HepG2 (cell line): ENCODE measurements around the gene CAMTA2. TPM values are rescaled to one million over a fixed set of nuclear protein-coding genes. Genes with fewer than 3 reads are reported as not detected.

Experiments used
- ATAC-seq: fragments of 200-7000 bp; cut with Tn5 transposase; 3 replicates; pipeline ENCODE4 v1.9.1; 2020; ENCODE audit warnings: mild to moderate bottlenecking, moderate library complexity
- BruUV-seq: library from RNA; stranded (reverse); fragments of 400-500 nt; replicated peaks from 2 replicates; lab custom pipeline; 2021; lab: Mats Ljungman, UMichigan
- CTCF ChIA-PET: fragments of 300-600 bp; formaldehyde crosslinking; extraction: SDS; loops from one replicate; lab custom pipeline; 2021; ENCODE audit warnings: low total read pairs, inconsistent platforms, low intra/inter-chr PET ratio; lab: Yijun Ruan, JAX
- POLR2A ChIA-PET: fragments of 350-600 bp; sonication (Branson Sonifier 250); formaldehyde crosslinking; loops from one replicate; lab custom pipeline; 2020; ENCODE audit warnings: antibody characterized with exemption, inconsistent platforms; lab: Yijun Ruan, JAX
- DNase-seq: peaks from one replicate; pipeline ENCODE4 v3.0.0-alpha.2; 2015; ENCODE audit warnings: low spot score
- FAIRE-seq: peaks from 3 replicates; lab custom pipeline; 2011; peaks lifted over from hg19 to GRCh38; lab: Jason Lieb, UNC
- H2AFZ ChIP-seq: one replicate; pipeline ENCODE4 v1.6.1; 2011; ENCODE audit warnings: low read length, inconsistent platforms
- H3K27ac ChIP-seq: fragments of 300-600 bp; 3 replicates; pipeline ENCODE4 v1.8.0; 2011; ENCODE audit warnings: mixed run types, mild to moderate bottlenecking, mixed read lengths, low read length, inconsistent platforms; ENCODE audit not compliant: insufficient read depth; ENCODE audit errors: extremely low read length
- H3K27me3 ChIP-seq, 2 experiments: fragments of 200-600 bp in 1 of 2; 2 replicates in 1 of 2; 3 replicates in 1 of 2; pipeline versions ENCODE4 v1.6.0 to v1.8.0; 2011; ENCODE audit warnings: low read length in 2 of 2, mild to moderate bottlenecking in 2 of 2, moderate library complexity in 2 of 2, inconsistent platforms in 1 of 2; ENCODE audit not compliant: insufficient read depth in 2 of 2, control insufficient read depth in 1 of 2
- H3K36me3 ChIP-seq, 2 experiments: fragments of 200-600 bp in 1 of 2; replicated peaks in 1 of 2; 2 replicates in 1 of 2; 3 replicates in 1 of 2; pipeline versions ENCODE4 v1.5.1 to v1.8.0; 2011; ENCODE audit warnings: low read length in 2 of 2, inconsistent platforms in 1 of 2; ENCODE audit not compliant: insufficient read depth in 2 of 2, control insufficient read depth in 1 of 2
- H3K4me1 ChIP-seq: 2 replicates; pipeline ENCODE4 v1.5.1; 2012; ENCODE audit warnings: low read length, inconsistent platforms; ENCODE audit not compliant: insufficient read depth
- H3K4me2 ChIP-seq: 2 replicates; pipeline ENCODE4 v1.6.0; 2011; ENCODE audit warnings: low read depth, low read length, inconsistent platforms
- H3K4me3 ChIP-seq, 3 experiments: fragments of 200-600 bp in 1 of 3; sonication (generic), shearing (Covaris generic) in 1 of 3; replicated peaks in 1 of 3; 2 replicates each; pipeline ENCODE4 v1.5.1; 2011 to 2016; ENCODE audit warnings: low read length in 3 of 3, inconsistent platforms in 2 of 3, low read depth in 2 of 3, mild to moderate bottlenecking in 2 of 3, control low read depth in 1 of 3, mixed read lengths in 1 of 3; ENCODE audit not compliant: insufficient read depth in 1 of 3
- H3K79me2 ChIP-seq: one replicate; pipeline ENCODE4 v1.6.1; 2011; ENCODE audit warnings: low read length, inconsistent platforms; ENCODE audit not compliant: insufficient read depth
- H3K9ac ChIP-seq: 2 replicates; pipeline ENCODE4 v1.6.0; 2011; ENCODE audit warnings: mild to moderate bottlenecking, low read depth, low read length, inconsistent platforms; ENCODE audit not compliant: insufficient read depth
- H3K9me3 ChIP-seq: 2 replicates; pipeline ENCODE4 v1.5.1; 2012; ENCODE audit warnings: mild to moderate bottlenecking, low read length
- H4K20me1 ChIP-seq: 2 replicates; pipeline ENCODE4 v1.6.0; 2011; ENCODE audit warnings: inconsistent platforms, mild to moderate bottlenecking, low read length, moderate library complexity; ENCODE audit not compliant: insufficient read depth
- AHDC1 ChIP-seq: sonication (generic); formaldehyde crosslinking; IDR thresholded peaks from 2 replicates; pipeline ENCODE4 v1.5.1; 2020; ENCODE audit warnings: mild to moderate bottlenecking, missing genetic modification reagents, borderline replicate concordance
- ELF4 ChIP-seq: sonication (generic); formaldehyde crosslinking; IDR thresholded peaks from 2 replicates; pipeline ENCODE4 v1.5.0; 2020; ENCODE audit warnings: missing genetic modification reagents, mild to moderate bottlenecking, moderate library complexity, borderline replicate concordance
- FOXP4 ChIP-seq: sonication (generic); formaldehyde crosslinking; IDR thresholded peaks from 2 replicates; pipeline ENCODE4 v1.4.0; 2020; ENCODE audit warnings: missing genetic modification reagents
- GFI1 ChIP-seq: sonication (generic); formaldehyde crosslinking; IDR thresholded peaks from 2 replicates; pipeline ENCODE4 v1.5.0; 2020; ENCODE audit warnings: missing genetic modification reagents, mild to moderate bottlenecking, borderline replicate concordance
- HNRNPUL1 ChIP-seq: fragments of 200-400 bp; formaldehyde crosslinking; IDR thresholded peaks from 2 replicates; pipeline ENCODE4 v1.6.1; 2017; ENCODE audit warnings: low read depth, mild to moderate bottlenecking, low read length, moderate library complexity
- IRF2 ChIP-seq: IDR thresholded peaks from 2 replicates; pipeline ENCODE4 v1.6.1; 2018; ENCODE audit warnings: missing genetic modification reagents, missing compliant biosample characterization
- JARID2 ChIP-seq: sonication (generic); formaldehyde crosslinking; IDR thresholded peaks from 2 replicates; pipeline ENCODE4 v1.8.1; 2023; ENCODE audit warnings: missing genetic modification reagents, inconsistent platforms; ENCODE audit not compliant: insufficient replicate concordance
- MATR3 ChIP-seq: sonication (generic); formaldehyde crosslinking; IDR thresholded peaks from 2 replicates; pipeline ENCODE4 v1.4.0; 2020; ENCODE audit warnings: missing genetic modification reagents
- RFX1 ChIP-seq: fragments of 450-650 bp; IDR thresholded peaks from 2 replicates; pipeline ENCODE4 v1.6.1; 2017
- THAP8 ChIP-seq: sonication (generic); formaldehyde crosslinking; IDR thresholded peaks from 2 replicates; pipeline ENCODE4 v1.5.1; 2020; ENCODE audit warnings: missing genetic modification reagents, mild to moderate bottlenecking, borderline replicate concordance
- TMF1 ChIP-seq: sonication (generic); formaldehyde crosslinking; IDR thresholded peaks from 2 replicates; pipeline ENCODE4 v1.8.1; 2022; ENCODE audit warnings: low read depth, missing genetic modification reagents
- ZBTB21 ChIP-seq: sonication (generic); formaldehyde crosslinking; IDR thresholded peaks from 2 replicates; pipeline ENCODE4 v1.4.0; 2020; ENCODE audit warnings: missing genetic modification reagents
- ZNF12 ChIP-seq: sonication (generic); formaldehyde crosslinking; IDR thresholded peaks from 2 replicates; pipeline ENCODE4 v1.5.0; 2020; ENCODE audit warnings: missing genetic modification reagents
- ZNF232 ChIP-seq: sonication (generic); formaldehyde crosslinking; IDR thresholded peaks from 2 replicates; pipeline ENCODE4 v1.4.0; 2020; ENCODE audit warnings: missing genetic modification reagents, borderline replicate concordance
- ZNF691 ChIP-seq: sonication (generic); formaldehyde crosslinking; IDR thresholded peaks from 2 replicates; pipeline ENCODE4 v1.4.0; 2020; ENCODE audit warnings: missing genetic modification reagents, low read depth, mild to moderate bottlenecking, borderline replicate concordance
- WGBS: methylation state at CpG from one replicate; pipeline ENCODE4 v1.1.6; 2017; ENCODE audit warnings: low lambda C conversion rate; 5-methylcytosine and 5-hydroxymethylcytosine counted together
- in situ Hi-C: cut with HindIII; loops from 2 replicates; pipeline ENCODE4 v1.10.0; 2017; ENCODE audit warnings: low pct_unique_long_range_greater_than_20kb; ENCODE audit not compliant: extremely low pct_ligation_motif_present
- intact Hi-C: fragments of 100-400 bp; cut with micrococcal nuclease; formaldehyde crosslinking; loops from one replicate; pipeline ENCODE4 v1.10.0; 2022; ENCODE audit not compliant: unreplicated experiment
- polyA plus RNA-seq, 8 experiments: library from polyadenylated mRNA; depleted of rRNA in 3 of 8; stranded (reverse) in 7 of 8; unstranded in 1 of 8; fragments of >200 nt; fragmentation: Illumina TruSeq in 4 of 8; extraction: Trizol in 4 of 8; gene quantifications; 2 replicates each; pipeline versions ENCODE4 v1.2.1 to v1.2.3, GENCODE V29; 2011 to 2016; ENCODE audit warnings: low read depth in 4 of 8, missing spikeins in 1 of 8, mixed read lengths in 1 of 8; ENCODE audit not compliant: insufficient read depth in 1 of 8
- total RNA-seq, 5 experiments: library from RNA; depleted of rRNA; stranded (reverse); fragments of >200 nt; fragmentation: Illumina TruSeq; extraction: Trizol; gene quantifications; 2 replicates each; pipeline ENCODE4 v1.2.3, GENCODE V29; 2016; ENCODE audit warnings: low read depth in 1 of 5

The CAMTA2 gene
- total and polyA plus RNA-seq, 2 of the 13 experiments (the other 11 are each of a cell fraction or from before 2014, with no cell fraction given) = 4.1 to 7.1 TPM

GRCh38 chr17:4971826-4972225, 15.6 kb downstream of the CAMTA2 start:
- H3K9ac ChIP-seq = no peak overlapping the region
- no peak overlapping the region for H3K4me3 ChIP-seq
- DNase-seq (no peak), FAIRE-seq (no peak), ATAC-seq (no peak)
- H2AFZ ChIP-seq = no peak overlapping the region
- ChIA-PET POLR2A (interaction anchor here (0.7 to 10.5 kb wide), 4 partner anchors 16 to 63 kb away, joined by 3 to 273 read pairs (median 90); partner anchors contain the start of genes CAMTA2, ENO3, INCA1 and PFN1), CTCF (no interaction called here)
- TF ChIP-seq ELF4 (CRISPR knock-in tag) (no peak), MATR3 (CRISPR knock-in tag) (no peak), ZNF691 (no peak), HNRNPUL1 (no peak), GFI1 (CRISPR knock-in tag) (no peak), TMF1 (CRISPR knock-in tag) (no peak), JARID2 (CRISPR knock-in tag) (no peak), IRF2 (no peak), FOXP4 (CRISPR knock-in tag) (no peak), RFX1 (no peak), ZNF12 (CRISPR knock-in tag) (no peak), ZNF232 (CRISPR knock-in tag) (no peak), ZBTB21 (CRISPR knock-in tag) (no peak), AHDC1 (CRISPR knock-in tag) (no peak), THAP8 (no peak)
- H4K20me1 ChIP-seq = no peaks in the 10 kb centered on the region
- H3K79me2 ChIP-seq = peaks cover 21% of the 10 kb centered on the region
- WGBS = 94% methylated on average over 6 of the region's 6 CpGs
- no peaks in the 10 kb centered on the region; a peak in 1 of 5 replicates for H3K27me3 ChIP-seq
- no peak overlapping the region for H3K4me2 ChIP-seq
- H3K27ac ChIP-seq = no peak overlapping the region
- H3K4me1 ChIP-seq = peaks cover 28% of the 10 kb centered on the region
- peaks cover 0 to 10% of the 10 kb centered on the region in 2 experiments; a peak in 4 of 5 replicates for H3K36me3 ChIP-seq
- BruUV-seq = no TSS peak
- intact Hi-C loops = no loop called here
- no peaks in the 10 kb centered on the region for H3K9me3 ChIP-seq
- in situ Hi-C loops = no loop called here
